ENCODE measurements around the gene TRAPPC11. TPM values are rescaled to one million over a fixed set of nuclear protein-coding genes. Genes with fewer than 3 reads are reported as not detected.

Gene TRAPPC11
- total and polyA plus RNA-seq, 9 of the 15 experiments (the other 6 are each of a cell fraction or from before 2014, with no cell fraction given): 11.6 to 49.0 (median 28.7) TPM

- POLR2A ChIA-PET: interaction anchor here (1.3 kb wide), 1 partner anchor 12 kb away, joined by 4 read pairs; no protein-coding TSS in a partner anchor
- TF ChIP-seq ARID1B (IDR thresholded peaks at IDR 0.05): peak; percentile 49
- TF ChIP-seq TEAD4 (IDR thresholded peaks at IDR 0.05; ENCODE audit: low read length): peak; percentile 39; the same call in 1 of the 2 replicates
- TF ChIP-seq TEAD4 (CRISPR knock-in tag; IDR thresholded peaks at IDR 0.05; ENCODE audit: borderline replicate concordance): no peak
- peak; percentile 84 for TF ChIP-seq NFE2 (IDR thresholded peaks at IDR 0.05; ENCODE audit: low read depth)
- TF ChIP-seq ELK1 (CRISPR knock-in tag; IDR thresholded peaks at IDR 0.05): no peak
- TF ChIP-seq RB1 (IDR thresholded peaks at IDR 0.05; ENCODE audit: low read depth): no peak
- no peak for TF ChIP-seq TAF1 (IDR thresholded peaks at IDR 0.05; ENCODE audit: control insufficient read depth, extremely low read depth, insufficient read depth, low read length, severe bottlenecking)
- TF ChIP-seq RBM17 (IDR thresholded peaks at IDR 0.05; ENCODE audit: borderline replicate concordance, low read depth, low read length): no peak
- TF ChIP-seq SUPT5H (IDR thresholded peaks at IDR 0.05): no peak
- 0 out of 2 replicates have a peak, but pooled peaks have one; percentile 30 for TF ChIP-seq CREM (IDR thresholded peaks at IDR 0.05; ENCODE audit: low read depth)
- no peak for TF ChIP-seq EP300 (IDR thresholded peaks at IDR 0.05; ENCODE audit: low read length)
- no peak for TF ChIP-seq PTBP1 (IDR thresholded peaks at IDR 0.05; ENCODE audit: low read depth, low read length)
- peak; percentile 26; the same call in 1 of the 2 replicates for TF ChIP-seq JUND (IDR thresholded peaks at IDR 0.05; ENCODE audit: borderline replicate concordance, low read depth, low read length)
- no peak; the same call in 2 of the 3 replicates for TF ChIP-seq JUND (tag; IDR thresholded peaks at IDR 0.05; ENCODE audit: borderline replicate concordance, low read depth, low read length)
- TF ChIP-seq SMC3 (conservative IDR thresholded peaks at IDR 0.05; ENCODE audit: insufficient read depth, low read depth, low read length): no peak
- peak; percentile 19; the same call in 1 of the 2 replicates for TF ChIP-seq TAL1 (IDR thresholded peaks at IDR 0.05)
- no peak for TF ChIP-seq DACH1 (IDR thresholded peaks at IDR 0.05; ENCODE audit: partially characterized antibody)
- peak; percentile 55 for TF ChIP-seq CBFA2T3 (IDR thresholded peaks at IDR 0.05)
- TF ChIP-seq MCM3 (IDR thresholded peaks at IDR 0.05): no peak
- peak; percentile 47 for TF ChIP-seq C11orf30 (IDR thresholded peaks at IDR 0.05; ENCODE audit: low read depth)
- peak; percentile 29; the same call in 1 of the 2 replicates for TF ChIP-seq DPF2 (IDR thresholded peaks at IDR 0.05)
- no peak for TF ChIP-seq ATF1 (CRISPR knock-in tag; IDR thresholded peaks at IDR 0.05)
- 0 out of 2 replicates have a peak, but pooled peaks have one; percentile 32 for TF ChIP-seq ATF1 (tag; IDR thresholded peaks at IDR 0.05)
- H3K36me3 ChIP-seq (ENCODE audit: control insufficient read depth, insufficient read depth, low read length): no peaks in the 10 kb centered on the region
- no peaks in the 10 kb centered on the region for H3K9me3 ChIP-seq (replicated peaks; ENCODE audit: control insufficient read depth, insufficient read depth, low read depth, low read length)
- ATAC-seq (peak; percentile 72), FAIRE-seq (no peak), DNase-seq (ENCODE audit: extremely low read depth in 1 of 4, low spot score in 3 of 4) (peak in 2 of 4 experiments; percentile 44 to 45)
- H3K27ac ChIP-seq (ENCODE audit: extremely low read depth, low read depth, low read length): no peak overlapping the region
- peak overlapping the region; percentile 18; the same call in 1 of the 2 replicates for H3K4me2 ChIP-seq (ENCODE audit: insufficient read depth, low read length)
- H3K9me1 ChIP-seq (ENCODE audit: control insufficient read depth, insufficient read depth, low read length): no peaks in the 10 kb centered on the region
- peak overlapping the region; percentile 55; the same call in 1 of the 2 replicates for H2AFZ ChIP-seq (ENCODE audit: low read depth, low read length)
- no peaks in the 10 kb centered on the region for H4K20me1 ChIP-seq (replicated peaks; ENCODE audit: control insufficient read depth, insufficient read depth, low read length)
- BruUV-seq (replicated peaks): no TSS peak
- CTCF ChIA-PET (ENCODE audit: low intra/inter-chr PET ratio): no interaction called here
- intact Hi-C loops (cut with micrococcal nuclease) (no loop called here), in situ Hi-C loops (cut with MboI) (no loop called here)
- 6% methylated on average over 12 of the region's 21 CpGs for WGBS (ENCODE audit: insufficient coverage, low coverage, missing lambda C conversion rate)
- H3K9ac ChIP-seq (ENCODE audit: insufficient read depth in 1 of 2, low read depth in 2 of 2, low read length in 2 of 2): no peak overlapping the region
- peaks cover 6% of the 10 kb centered on the region in 2 experiments; a peak in 4 of 5 replicates for H3K4me1 ChIP-seq (replicated peaks in 1 of 2; ENCODE audit: control insufficient read depth in 2 of 2, insufficient read depth in 2 of 2, low read length in 2 of 2)
- no peak overlapping the region for H3K4me3 ChIP-seq
- H3K79me2 ChIP-seq (ENCODE audit: control insufficient read depth, insufficient read depth, low read length): no peaks in the 10 kb centered on the region
- peaks cover 22 to 38% of the 10 kb centered on the region in 2 experiments for H3K27me3 ChIP-seq (ENCODE audit: control insufficient read depth in 2 of 2, insufficient read depth in 2 of 2, low read length in 2 of 2)
Measured at GRCh38 chr4:183758758-183759447, 99.8 kb downstream of the TRAPPC11 start.
